NCI-H187 treated with DMSO at 0.1 percent for 48 hours (cell line): ENCODE measurements around the gene OGFOD2.

Source experiments
- DNase-seq: peaks from one replicate; lab custom pipeline; 2025; lab: John Stamatoyannopoulos, UW

OGFOD2 gene

GRCh38 chr12:122977655-122978392 is 2.8 kb downstream of the OGFOD2 start:
- DNase-seq: no peak

DNA sequence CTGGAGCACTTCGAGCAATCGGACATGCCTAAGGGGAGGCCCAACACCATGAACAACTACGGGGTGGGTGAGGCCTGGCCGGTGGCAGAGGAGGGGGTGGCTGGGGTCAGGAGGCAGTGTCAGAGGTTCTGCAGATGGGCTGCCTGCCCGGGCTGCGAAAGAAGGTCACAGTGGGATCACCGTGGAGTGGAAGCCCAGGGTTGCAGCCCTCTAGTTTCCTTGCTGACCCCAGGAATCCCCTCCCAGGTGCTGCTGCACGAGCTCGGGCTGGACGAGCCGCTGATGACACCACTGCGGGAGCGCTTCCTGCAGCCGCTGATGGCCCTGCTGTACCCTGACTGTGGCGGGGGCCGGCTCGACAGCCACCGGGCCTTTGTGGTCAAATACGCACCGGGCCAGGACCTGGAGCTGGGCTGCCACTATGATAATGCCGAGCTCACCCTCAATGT is 3.5 kb downstream of the OGFOD2 start:
- no peak for DNase-seq

- no peak for DNase-seq
Observed at GRCh38 chr12:122979001-122979907, 4.2 kb downstream of the OGFOD2 start.

- DNase-seq: no peak
Observed at GRCh38 chr12:122979908-122980182, 4.8 kb downstream of the OGFOD2 start.

DNA sequence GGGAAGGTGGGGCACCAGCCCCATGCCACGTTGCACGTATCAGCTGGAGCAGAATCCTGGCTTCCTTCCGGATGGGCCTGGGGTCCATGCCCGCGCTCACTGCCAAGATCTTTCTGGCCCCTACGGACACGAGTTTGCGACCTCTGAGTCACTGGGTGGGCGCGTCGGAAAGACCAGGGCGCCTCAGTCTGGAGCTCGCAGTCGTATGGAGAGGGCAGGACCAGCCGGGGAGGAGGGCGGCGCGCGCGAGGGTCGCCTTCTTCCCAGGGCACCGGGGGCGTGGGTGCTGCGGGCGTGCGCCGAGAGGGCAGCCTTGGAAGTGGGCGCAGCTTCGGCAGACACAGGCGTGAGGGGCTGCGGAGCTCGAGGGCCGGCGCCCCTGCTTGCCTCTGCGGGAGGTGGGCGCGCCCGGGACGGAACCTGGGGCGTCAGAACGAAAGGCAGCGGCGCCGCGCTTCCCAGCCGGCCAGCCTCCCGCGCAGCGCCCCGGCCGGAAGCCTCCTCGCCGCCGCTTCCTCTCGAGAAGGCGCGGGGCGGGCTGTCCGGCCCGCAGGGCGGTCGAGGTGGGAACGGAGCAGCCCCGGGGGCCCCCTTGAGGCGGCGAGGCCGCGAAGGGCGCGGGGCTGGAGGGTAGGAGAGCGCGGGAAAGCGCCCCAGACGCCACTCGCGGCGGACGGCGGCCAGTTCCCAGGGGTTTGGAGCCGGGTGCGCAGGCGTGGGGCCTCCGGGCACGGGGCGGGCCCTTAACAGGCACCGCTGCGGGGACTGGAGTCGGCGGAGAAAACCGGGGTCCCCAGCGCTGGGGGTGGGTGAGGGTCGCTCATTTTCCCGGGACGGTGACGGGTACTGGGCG is 5.4 kb downstream of the OGFOD2 start, which contains the start of gene ARL6IP4:
Gene ARL6IP4, plus strand, starts transcription at position 499 of the 853 bp plus-strand sequence. CDS start 459 bp downstream, outside the sequence.
- DNase-seq: peak; percentile 24

GRCh38 chr12:122981036-122981471 is 6.0 kb downstream of the OGFOD2 start:
- no peak for DNase-seq

GRCh38 chr12:122981587-122982476 is 6.8 kb downstream of the OGFOD2 start:
- no peak for DNase-seq

GRCh38 chr12:122982477-122982815 is 7.4 kb downstream of the OGFOD2 start:
- no peak for DNase-seq

DNA sequence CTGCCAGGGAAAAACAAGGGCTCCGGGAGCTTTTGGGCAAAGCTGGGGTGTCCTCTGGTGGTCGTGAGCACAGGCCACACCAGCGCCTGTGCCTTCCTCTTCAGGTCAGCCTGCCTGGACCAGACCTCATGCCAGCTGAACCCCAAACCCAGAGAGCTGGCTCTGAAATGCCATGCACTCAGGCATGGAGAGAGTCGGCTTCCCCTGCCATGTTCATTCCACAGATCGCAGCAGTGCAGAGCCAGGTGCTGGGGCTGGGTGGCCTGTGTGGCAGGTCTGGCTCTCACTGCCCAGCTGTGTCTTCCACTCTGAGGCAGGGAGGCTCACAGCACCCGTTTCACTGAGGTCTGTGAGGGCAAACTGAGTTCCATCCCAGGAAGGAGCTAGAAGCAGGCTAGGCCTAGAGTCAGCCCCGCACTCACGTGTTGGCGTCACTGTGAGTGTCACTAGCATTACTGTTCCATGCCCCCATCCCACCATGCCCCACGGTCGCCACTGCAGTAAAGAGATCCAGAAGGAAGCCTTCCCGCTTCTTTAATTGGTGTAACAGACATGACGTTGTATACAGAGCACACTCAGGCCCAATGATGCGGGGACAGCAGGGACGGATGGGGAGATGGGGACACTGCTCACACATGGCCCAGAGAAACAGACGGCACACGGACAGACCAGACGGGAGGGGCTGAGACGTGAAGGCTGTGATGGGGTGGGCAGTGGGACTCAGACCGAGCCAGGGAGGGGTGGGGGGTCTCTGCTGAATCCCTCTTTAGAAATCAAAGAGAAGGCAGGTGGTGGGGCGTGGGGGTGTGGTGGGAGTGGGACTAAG is 8.1 kb downstream of the OGFOD2 start:
- DNase-seq: no peak

- no peak for DNase-seq
Observed at GRCh38 chr12:122983789-122984515, 8.9 kb downstream of the OGFOD2 start.

DNA sequence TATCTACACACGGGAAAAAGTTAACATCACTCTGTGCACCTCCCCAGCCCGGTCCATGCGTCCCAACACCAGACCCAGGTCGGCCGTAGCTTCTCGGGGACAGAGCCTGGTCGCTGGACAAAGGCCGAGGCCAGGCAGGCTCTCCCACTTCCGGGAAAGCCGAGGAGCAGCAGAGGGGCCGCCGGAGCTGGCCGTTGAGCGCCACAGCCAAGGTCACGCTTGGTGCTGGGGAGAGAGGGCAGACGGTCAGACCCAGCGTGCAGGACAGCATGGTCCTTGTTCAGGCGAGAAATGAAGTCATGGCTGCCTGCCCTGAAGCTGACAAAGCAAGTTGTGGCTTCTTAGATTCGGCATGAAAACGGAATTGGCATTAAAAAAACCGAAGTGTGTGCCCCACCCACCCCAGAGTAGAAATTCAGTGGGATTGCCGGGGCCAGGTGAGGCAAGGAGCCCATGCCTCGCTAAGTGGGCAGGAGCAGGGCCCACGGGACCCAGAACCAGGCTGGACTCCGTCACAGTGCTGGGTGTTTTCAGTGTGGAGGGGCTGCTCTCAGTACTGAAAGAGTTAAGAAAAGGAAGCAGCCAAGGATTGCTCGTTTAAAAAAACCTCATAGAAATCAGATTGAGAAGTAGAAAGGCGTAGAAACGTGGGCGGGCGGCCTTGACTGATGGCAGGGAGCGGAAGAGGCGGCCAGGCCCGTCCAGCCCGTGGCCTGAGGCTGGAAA is 9.7 kb downstream of the OGFOD2 start:
- DNase-seq: no peak

DNA sequence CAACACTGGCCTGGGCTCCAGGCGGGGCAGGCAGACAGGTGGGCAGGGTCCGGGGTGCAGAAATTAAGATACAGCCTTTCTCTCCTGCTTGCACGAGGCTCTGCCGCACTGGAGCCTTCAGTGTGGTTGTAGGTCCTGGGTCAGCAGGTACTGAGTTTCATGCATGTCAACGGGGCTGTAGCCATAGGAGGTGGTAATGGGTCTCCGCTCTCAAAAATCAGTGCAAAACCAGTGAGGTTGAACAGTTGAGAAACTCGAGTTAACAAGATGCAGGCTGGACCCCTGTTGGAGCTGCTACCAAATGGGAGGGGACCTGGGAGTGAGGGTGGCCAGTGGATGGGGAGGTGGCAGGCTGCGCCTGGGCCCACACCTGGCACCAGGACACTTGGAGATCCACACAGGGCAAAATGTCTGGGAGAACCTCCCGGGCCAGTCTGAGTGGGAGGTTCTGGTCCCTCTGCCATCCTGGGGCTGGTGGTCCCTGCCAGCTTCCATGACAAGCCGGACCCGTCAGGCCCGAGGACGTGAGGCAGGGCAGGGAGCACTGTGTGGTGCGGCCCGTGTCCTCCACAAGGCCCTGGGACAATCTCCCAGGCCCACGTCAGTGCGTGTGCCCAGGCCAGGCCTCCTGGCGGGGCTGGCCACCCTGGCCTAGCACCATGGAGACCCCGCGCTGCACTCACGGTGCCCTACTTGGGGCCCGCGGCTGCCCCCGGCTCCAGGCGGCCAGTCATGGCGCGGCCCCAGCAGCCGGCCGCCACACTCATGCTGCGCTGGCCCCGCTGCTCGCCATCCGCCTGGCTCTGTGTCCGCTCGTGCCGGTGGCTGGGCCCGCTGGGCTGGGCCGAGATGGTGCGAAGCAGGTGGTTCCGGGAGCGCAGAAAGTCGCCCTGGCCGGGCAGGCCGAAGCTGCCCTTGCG is 10.6 kb downstream of the OGFOD2 start:
- DNase-seq: no peak

- no peak for DNase-seq
Observed at GRCh38 chr12:122986258-122986871, 11.3 kb downstream of the OGFOD2 start.

- DNase-seq: no peak
Observed at GRCh38 chr12:122987086-122987951, 12.3 kb downstream of the OGFOD2 start.

GRCh38 chr12:122988036-122988435 is 13.0 kb downstream of the OGFOD2 start:
- DNase-seq: no peak

- no peak for DNase-seq
Observed at GRCh38 chr12:122988612-122989212, 13.7 kb downstream of the OGFOD2 start.
